ENCODE measurements around the gene RAB3GAP2. TPM values are rescaled to one million over a fixed set of nuclear protein-coding genes. Genes with fewer than 3 reads are reported as not detected.
A peak's percentile ranks its signal among the peaks of the same experiment; 100 is the strongest.
"Not testable (repeated sequence)": the region's sequence is repeated elsewhere in the genome, so short reads cannot be mapped to it uniquely, and the experiment has no call there.

The RAB3GAP2 gene, protein sequence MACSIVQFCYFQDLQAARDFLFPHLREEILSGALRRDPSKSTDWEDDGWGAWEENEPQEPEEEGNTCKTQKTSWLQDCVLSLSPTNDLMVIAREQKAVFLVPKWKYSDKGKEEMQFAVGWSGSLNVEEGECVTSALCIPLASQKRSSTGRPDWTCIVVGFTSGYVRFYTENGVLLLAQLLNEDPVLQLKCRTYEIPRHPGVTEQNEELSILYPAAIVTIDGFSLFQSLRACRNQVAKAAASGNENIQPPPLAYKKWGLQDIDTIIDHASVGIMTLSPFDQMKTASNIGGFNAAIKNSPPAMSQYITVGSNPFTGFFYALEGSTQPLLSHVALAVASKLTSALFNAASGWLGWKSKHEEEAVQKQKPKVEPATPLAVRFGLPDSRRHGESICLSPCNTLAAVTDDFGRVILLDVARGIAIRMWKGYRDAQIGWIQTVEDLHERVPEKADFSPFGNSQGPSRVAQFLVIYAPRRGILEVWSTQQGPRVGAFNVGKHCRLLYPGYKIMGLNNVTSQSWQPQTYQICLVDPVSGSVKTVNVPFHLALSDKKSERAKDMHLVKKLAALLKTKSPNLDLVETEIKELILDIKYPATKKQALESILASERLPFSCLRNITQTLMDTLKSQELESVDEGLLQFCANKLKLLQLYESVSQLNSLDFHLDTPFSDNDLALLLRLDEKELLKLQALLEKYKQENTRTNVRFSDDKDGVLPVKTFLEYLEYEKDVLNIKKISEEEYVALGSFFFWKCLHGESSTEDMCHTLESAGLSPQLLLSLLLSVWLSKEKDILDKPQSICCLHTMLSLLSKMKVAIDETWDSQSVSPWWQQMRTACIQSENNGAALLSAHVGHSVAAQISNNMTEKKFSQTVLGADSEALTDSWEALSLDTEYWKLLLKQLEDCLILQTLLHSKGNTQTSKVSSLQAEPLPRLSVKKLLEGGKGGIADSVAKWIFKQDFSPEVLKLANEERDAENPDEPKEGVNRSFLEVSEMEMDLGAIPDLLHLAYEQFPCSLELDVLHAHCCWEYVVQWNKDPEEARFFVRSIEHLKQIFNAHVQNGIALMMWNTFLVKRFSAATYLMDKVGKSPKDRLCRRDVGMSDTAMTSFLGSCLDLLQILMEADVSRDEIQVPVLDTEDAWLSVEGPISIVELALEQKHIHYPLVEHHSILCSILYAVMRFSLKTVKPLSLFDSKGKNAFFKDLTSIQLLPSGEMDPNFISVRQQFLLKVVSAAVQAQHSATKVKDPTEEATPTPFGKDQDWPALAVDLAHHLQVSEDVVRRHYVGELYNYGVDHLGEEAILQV (N-terminal part only)
- 10 to 100 TPM; 62.9 to 66.0 TPM for total RNA-seq

DNA sequence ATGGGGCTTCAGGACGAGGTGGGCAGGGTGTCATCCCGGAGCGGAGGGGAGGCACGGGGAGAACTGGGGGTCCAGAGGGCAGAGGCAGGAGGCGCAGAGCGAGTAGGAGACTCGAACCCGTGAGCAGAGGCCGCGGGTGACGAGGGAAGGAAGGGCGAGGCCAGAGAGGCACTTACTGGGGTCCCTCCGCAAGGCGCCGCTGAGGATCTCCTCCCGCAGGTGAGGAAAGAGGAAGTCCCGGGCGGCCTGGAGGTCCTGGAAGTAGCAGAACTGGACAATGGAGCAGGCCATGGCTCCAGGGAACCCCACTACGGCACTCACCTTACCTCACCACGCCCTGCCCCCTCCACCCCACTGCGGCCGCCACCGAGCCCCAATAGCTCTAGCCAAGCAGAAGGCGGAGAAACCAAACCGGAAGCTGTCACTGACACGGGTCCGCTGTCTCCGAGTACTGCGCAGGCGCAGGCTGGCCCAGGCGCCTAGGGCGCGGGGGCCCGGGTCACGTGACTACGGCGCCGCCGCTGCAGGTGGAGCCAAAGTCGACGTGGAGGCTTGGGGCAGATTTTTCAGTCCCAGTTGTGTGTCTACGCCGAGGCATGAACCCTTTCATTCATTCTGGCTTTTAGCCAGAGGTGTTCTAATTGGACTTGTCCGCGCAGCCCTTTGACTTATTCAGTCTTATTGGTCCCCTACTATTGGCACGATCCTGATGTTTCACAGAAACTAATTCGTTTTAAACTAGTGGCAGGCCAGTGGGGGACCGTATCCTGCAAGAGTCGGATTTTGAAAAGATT, at the start of gene RAB3GAP2:
Gene RAB3GAP2 (minus strand): TSS at position 407 of the 794 bp plus-strand sequence. CDS start 116 bp downstream, at position 291.
- Mint-ChIP-seq H3K36me3 (ENCODE audit: insufficient read depth in 2 of 2) (peaks cover 12 to 13% of the 10 kb centered on the region in 2 donors), H3K4me3 (no peak within 1 kb of the TSS), H3K9me3 (no peaks in the 10 kb centered on the region), H3K4me1 (ENCODE audit: low read depth) (peaks cover 26% of the 10 kb centered on the region), H3K27ac (no peak within 1 kb of the TSS), H3K27me3 (ENCODE audit: low read depth) (peaks cover 13% of the 10 kb centered on the region)
- ATAC-seq (replicated peaks in 1 of 2) = peak; percentile 95 to 96
- DNase-seq = peak; percentile 97 to 98

DNA sequence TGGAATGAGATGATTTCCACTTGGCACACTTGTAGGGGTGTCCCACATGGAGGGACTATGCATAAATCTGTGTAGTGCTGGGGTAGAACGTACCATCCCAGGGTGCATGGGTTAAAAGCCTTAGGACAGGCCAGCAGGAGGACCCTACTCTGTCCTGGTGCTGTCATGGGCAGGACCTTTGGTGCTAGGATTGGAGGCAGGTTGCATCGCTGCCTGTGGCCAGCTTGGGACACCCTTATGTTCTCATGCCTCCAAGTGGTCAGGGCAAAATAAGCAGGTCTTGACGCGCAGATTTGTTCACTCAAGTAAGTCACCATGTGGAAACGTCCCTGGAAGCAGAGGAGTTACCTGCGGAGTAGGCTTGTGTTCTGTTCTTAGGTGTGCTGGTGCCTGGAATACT, 49.5 kb upstream of the RAB3GAP2 start:
- Mint-ChIP-seq H3K9me3 (no peaks in the 10 kb centered on the region), H3K27me3 (ENCODE audit: low read depth) (peaks cover 21% of the 10 kb centered on the region), H3K27ac (no peak overlapping the region), H3K4me3 (no peak overlapping the region), H3K4me1 (ENCODE audit: low read depth) (no peaks in the 10 kb centered on the region), H3K36me3 (ENCODE audit: insufficient read depth in 2 of 2) (no peaks in the 10 kb centered on the region)
- no peak for DNase-seq
- no peak for ATAC-seq (replicated peaks in 1 of 2)

DNA sequence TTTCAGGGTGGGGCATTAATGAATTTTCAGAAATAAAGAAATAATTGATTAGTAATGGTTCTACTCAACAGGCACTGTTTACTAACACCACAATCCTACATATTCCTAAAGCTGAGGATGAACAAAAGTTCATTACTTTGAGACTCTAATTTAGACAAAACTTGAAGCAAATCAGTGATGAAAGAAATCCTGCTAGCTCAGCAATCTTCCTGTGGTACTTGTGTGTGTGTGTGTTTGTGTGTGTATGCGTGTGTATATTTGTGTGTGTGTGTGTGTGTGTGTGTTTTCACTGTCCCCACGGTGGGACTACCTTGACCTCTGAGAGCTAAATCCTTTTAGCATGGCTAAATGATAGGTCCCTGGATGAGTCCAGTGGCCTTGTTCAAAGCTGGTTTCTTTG, 48.5 kb upstream of the RAB3GAP2 start:
- no peak for DNase-seq
- Mint-ChIP-seq H3K27ac (no peak overlapping the region), H3K4me3 (no peak overlapping the region), H3K4me1 (ENCODE audit: low read depth) (no peaks in the 10 kb centered on the region), H3K27me3 (ENCODE audit: low read depth) (peaks cover 21% of the 10 kb centered on the region), H3K9me3 (no peaks in the 10 kb centered on the region), H3K36me3 (ENCODE audit: insufficient read depth in 2 of 2) (no peaks in the 10 kb centered on the region)
- no peak for ATAC-seq (replicated peaks in 1 of 2)

DNA sequence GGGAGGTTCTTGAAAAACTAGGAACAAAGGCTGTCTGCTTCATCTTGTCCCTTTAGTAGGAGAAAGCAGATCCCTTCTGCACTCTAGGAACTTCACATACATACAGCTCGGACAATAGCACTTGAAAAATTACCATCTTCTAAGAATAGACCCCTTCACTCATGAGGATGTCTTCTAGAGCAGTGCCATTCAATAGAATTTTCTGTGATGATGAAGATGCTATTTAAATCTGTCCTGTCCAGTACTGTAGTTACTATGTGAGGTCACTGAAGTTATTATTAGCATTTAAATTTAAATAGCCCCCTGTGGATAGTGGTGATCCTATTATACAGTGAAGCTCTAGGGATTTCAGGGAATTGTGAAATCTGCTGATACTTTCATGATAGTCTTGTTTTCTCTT, 46.4 kb upstream of the RAB3GAP2 start:
- H3K4me3 Mint-ChIP-seq = no peak overlapping the region

DNA sequence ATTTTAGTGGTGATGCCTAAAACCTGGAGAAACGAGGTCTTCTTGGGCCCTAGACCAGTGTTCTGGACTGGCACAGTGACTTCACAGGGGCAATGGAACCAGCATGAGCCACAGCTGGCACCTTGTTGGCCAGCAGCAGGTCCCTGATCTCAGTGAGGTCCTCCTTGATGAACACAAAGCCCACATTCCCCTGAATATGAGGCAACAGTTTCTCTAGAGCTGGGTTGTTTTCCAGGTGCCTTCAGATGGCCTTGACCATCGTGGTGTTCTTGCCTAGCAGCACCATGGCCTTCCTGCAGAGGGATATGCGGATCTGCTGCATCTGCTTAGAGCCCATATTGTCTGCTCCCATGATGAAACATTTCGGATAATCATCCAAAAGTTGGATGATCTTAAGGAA, 44.9 kb upstream of the RAB3GAP2 start:
- peaks cover 19% of the 10 kb centered on the region for H3K27me3 Mint-ChIP-seq (ENCODE audit: low read depth)
- no peak overlapping the region for H3K4me3 Mint-ChIP-seq
- H3K9me3 Mint-ChIP-seq = no peaks in the 10 kb centered on the region
- no peak for ATAC-seq (replicated peaks in 1 of 2)
- no peak overlapping the region for H3K27ac Mint-ChIP-seq
- H3K4me1 Mint-ChIP-seq (ENCODE audit: low read depth) = no peaks in the 10 kb centered on the region
- DNase-seq = no peak
- H3K36me3 Mint-ChIP-seq (ENCODE audit: insufficient read depth in 2 of 2) = no peaks in the 10 kb centered on the region

More for the DNA sequence above, 46.4 kb upstream of the RAB3GAP2 start:
- peaks cover 27% of the 10 kb centered on the region for H3K27me3 Mint-ChIP-seq (ENCODE audit: low read depth)
- ATAC-seq (replicated peaks in 1 of 2) (no peak), DNase-seq (no peak)
- no peaks in the 10 kb centered on the region for H3K9me3 Mint-ChIP-seq
- no peaks in the 10 kb centered on the region for H3K36me3 Mint-ChIP-seq (ENCODE audit: insufficient read depth in 2 of 2)
- H3K27ac Mint-ChIP-seq = no peak overlapping the region
- no peaks in the 10 kb centered on the region for H3K4me1 Mint-ChIP-seq (ENCODE audit: low read depth)

DNA sequence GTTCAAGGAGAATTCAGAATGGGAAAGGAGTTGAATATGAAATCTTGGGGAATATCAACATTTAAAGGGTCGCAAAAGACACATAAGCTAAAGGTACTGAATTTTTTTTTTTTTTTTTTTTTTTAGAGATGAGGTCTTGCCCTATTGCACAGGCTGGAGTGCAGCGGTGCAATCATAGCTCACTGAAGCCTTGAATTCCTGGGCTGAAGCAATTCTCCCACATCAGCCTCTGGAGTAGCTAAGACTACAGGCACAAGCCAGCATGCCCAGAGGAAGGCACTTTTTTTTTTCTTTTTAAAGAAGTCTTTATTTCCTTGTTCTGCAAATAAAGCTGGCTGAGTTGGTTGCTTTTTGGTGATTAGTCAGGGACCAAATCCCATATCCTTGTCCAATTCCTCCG, 44.1 kb upstream of the RAB3GAP2 start:
- Mint-ChIP-seq H3K27me3 (ENCODE audit: low read depth) (peaks cover 14% of the 10 kb centered on the region), H3K27ac (no peak overlapping the region), H3K4me1 (ENCODE audit: low read depth) (no peaks in the 10 kb centered on the region), H3K36me3 (ENCODE audit: insufficient read depth in 2 of 2) (no peaks in the 10 kb centered on the region), H3K4me3 (no peak overlapping the region), H3K9me3 (no peaks in the 10 kb centered on the region)
- DNase-seq = no peak
- no peak for ATAC-seq (replicated peaks in 1 of 2)

DNA sequence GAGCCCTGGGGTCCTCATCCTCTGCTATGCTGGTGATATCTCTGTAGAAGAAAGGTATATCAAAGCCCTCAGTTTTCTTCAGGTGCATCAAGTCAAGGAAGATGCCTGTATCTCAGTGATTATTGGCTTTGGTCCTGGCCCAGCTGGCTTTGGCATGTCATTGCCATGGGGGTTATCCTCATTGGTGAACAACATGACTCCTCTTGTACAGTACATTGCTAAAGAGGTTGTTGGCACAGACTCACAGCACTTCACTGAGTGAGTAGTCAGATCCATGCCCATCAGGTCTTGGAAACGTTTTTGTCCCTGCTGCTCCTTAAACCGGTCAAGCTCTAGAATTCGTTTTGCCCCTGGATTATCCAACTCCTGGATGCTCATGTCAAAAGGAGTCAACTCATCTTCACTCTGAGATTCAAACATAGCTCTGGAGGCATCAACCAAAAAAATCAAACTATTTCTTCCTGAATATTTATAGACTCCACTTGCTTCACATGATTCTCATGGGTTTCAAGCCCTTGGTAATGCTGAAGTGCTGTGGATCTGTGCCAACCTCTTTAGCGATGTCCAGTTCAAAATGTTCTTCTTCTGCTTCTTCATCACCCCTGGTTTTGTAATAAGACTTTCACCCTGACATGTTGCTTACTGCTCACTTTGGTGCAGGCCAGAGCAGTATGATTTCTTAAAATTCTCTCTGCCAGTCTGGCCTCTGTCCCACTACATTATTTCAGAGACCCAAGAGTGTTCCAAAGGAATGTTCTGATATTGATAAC, 43.0 kb upstream of the RAB3GAP2 start:
- Mint-ChIP-seq H3K4me3 (no peak overlapping the region), H3K4me1 (ENCODE audit: low read depth) (no peaks in the 10 kb centered on the region), H3K27me3 (ENCODE audit: low read depth) (peaks cover 10% of the 10 kb centered on the region), H3K27ac (no peak overlapping the region), H3K36me3 (ENCODE audit: insufficient read depth in 2 of 2) (no peaks in the 10 kb centered on the region), H3K9me3 (no peaks in the 10 kb centered on the region)
- DNase-seq (no peak), ATAC-seq (replicated peaks in 1 of 2) (no peak)

DNA sequence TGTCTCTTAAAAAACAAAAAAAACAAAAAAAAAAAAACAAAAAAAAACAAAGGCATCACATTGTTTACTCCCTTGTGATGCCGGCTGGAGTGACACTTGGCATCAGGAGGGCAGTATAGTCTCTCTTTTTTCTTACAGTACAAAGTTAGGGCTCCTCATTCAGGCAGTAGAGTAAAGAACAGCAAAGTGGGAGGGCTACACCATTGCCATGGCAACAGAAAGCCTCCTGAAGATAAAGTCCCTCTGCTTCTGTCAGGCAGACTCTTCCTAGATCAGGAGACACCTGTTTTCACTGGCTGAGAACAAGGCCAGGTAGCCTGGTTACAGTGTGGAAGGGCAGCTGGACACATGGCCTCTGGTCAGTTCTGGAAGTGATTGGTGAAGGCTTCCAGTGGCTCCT, 41.3 kb upstream of the RAB3GAP2 start:
- peaks cover 10% of the 10 kb centered on the region for H3K27me3 Mint-ChIP-seq (ENCODE audit: low read depth)
- H3K4me1 Mint-ChIP-seq (ENCODE audit: low read depth) = no peaks in the 10 kb centered on the region
- no peaks in the 10 kb centered on the region for H3K36me3 Mint-ChIP-seq (ENCODE audit: insufficient read depth in 2 of 2)
- ATAC-seq (replicated peaks in 1 of 2) = no peak
- no peak overlapping the region for H3K4me3 Mint-ChIP-seq
- no peaks in the 10 kb centered on the region for H3K9me3 Mint-ChIP-seq
- no peak overlapping the region for H3K27ac Mint-ChIP-seq
- no peak for DNase-seq

DNA sequence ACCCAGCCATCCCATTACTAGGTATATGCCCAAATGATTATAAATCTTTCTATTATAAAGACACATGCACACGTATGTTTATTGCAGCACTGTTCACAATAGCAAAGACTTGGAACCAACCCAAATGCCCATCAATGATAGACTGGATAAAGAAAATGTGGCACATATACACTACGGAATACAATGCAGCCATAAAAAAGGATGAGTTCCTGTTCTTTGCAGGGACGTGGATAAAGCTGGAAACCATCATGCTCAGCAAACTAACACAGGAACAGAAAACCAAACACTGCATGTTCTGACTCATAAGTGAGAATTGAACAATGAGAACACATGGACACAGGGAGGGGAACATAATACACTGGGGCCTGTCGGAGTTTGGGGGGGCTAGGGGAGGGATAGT, 37.9 kb upstream of the RAB3GAP2 start:
- not testable (repeated sequence) for H3K27ac Mint-ChIP-seq; H3K4me1 Mint-ChIP-seq (ENCODE audit: low read depth); H3K36me3 Mint-ChIP-seq (ENCODE audit: insufficient read depth in 2 of 2); ATAC-seq (replicated peaks in 1 of 2); H3K27me3 Mint-ChIP-seq (ENCODE audit: low read depth); DNase-seq; H3K9me3 Mint-ChIP-seq; H3K4me3 Mint-ChIP-seq

DNA sequence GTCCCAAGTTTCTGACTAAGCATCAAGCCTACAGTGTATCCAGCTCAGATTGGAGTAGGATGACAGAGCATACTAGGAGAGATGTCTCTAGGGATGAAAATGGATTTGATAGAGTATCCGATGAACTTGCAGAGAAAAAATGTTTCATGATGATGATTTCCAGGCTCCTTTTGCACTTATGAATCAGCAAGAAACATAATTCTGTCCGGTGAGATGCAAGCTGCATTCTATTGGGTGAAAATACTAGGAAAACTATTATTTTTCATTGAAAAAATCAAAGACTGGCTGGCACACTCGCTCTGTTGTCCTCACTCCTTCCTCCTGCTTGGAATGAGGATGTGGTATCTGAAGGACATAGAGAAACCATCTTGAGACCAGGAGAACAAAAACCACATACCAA, 35.4 kb upstream of the RAB3GAP2 start:
- H3K4me3 Mint-ChIP-seq = no peak overlapping the region
- H3K9me3 Mint-ChIP-seq = peaks cover 0 to 6% of the 10 kb centered on the region in 2 donors
- H3K4me1 Mint-ChIP-seq (ENCODE audit: low read depth) = no peaks in the 10 kb centered on the region
- peaks cover 0 to 3% of the 10 kb centered on the region in 2 donors for H3K36me3 Mint-ChIP-seq (ENCODE audit: insufficient read depth in 2 of 2)
- no peak for DNase-seq
- no peak for ATAC-seq (replicated peaks in 1 of 2)
- H3K27me3 Mint-ChIP-seq (ENCODE audit: low read depth) = no peaks in the 10 kb centered on the region
- H3K27ac Mint-ChIP-seq = no peak overlapping the region

DNA sequence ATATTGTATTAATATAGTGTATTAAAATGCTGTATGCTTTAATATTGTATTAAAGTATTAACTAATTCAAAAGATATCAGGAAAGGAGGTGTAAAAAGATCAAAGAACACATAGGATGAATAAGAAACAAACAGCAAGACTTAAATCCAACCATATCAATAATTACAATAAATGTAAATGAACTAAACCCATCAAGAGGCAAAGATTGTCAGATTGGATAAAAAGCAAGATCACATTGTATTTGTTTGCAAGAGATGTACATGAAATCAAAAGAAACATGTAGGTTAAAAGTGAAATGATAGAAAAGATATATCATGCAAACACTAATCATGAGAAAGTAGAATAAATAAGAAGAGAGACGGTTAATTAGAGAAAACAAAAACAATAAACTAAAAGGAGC, 34.1 kb upstream of the RAB3GAP2 start:
- H3K4me3 Mint-ChIP-seq = no peak overlapping the region

DNA sequence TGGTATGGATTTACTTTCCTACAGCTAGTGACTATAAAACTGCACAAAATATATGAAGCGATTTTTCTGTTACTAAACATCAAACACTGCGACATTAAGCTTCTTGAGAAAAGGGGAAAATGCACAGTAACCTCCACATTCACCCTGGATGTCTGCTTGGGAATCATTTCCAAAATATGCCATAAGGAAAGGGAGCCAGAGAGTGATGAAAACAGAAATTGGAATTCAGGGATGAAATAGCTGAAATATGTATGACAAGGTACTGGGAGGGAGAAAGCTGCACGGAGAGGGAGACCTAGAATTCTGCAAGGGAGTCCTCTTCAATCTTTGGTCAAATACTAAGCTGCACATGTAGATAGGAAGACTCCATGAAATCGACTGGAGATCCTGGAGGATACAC, 31.6 kb upstream of the RAB3GAP2 start:
- Mint-ChIP-seq H3K27ac (no peak overlapping the region), H3K27me3 (ENCODE audit: low read depth) (peaks cover 11% of the 10 kb centered on the region), H3K36me3 (ENCODE audit: insufficient read depth in 2 of 2) (peaks cover 0 to 3% of the 10 kb centered on the region in 2 donors), H3K4me1 (ENCODE audit: low read depth) (no peaks in the 10 kb centered on the region), H3K4me3 (no peak overlapping the region), H3K9me3 (peaks cover 0 to 6% of the 10 kb centered on the region in 2 donors)
- ATAC-seq (replicated peaks in 1 of 2) (no peak), DNase-seq (no peak)

More for the DNA sequence above, 34.1 kb upstream of the RAB3GAP2 start:
- H3K4me1 Mint-ChIP-seq (ENCODE audit: low read depth) = no peaks in the 10 kb centered on the region
- peaks cover 11% of the 10 kb centered on the region for H3K27me3 Mint-ChIP-seq (ENCODE audit: low read depth)
- no peak overlapping the region for H3K27ac Mint-ChIP-seq
- H3K9me3 Mint-ChIP-seq = peaks cover 0 to 6% of the 10 kb centered on the region in 2 donors
- DNase-seq (no peak), ATAC-seq (replicated peaks in 1 of 2) (no peak)
- peaks cover 0 to 3% of the 10 kb centered on the region in 2 donors for H3K36me3 Mint-ChIP-seq (ENCODE audit: insufficient read depth in 2 of 2)
